HG02840 (cell line): ENCODE results near the gene ARL11.
"Not testable (repeated sequence)": the region's sequence is repeated elsewhere in the genome, so short reads cannot be mapped to it uniquely, and the experiment has no call there.

ENCODE experiments used
- ATAC-seq: cut with Tn5 transposase; IDR thresholded peaks from one replicate; pipeline ENCODE4 v1.9.1; 2021; ENCODE audit warnings: mild to moderate bottlenecking, moderate library complexity, moderate number of reproducible peaks; ENCODE audit not compliant: unreplicated experiment, low FRiP score

Gene ARL11

GRCh38 chr13:49627831-49628652 lies at the start of gene ARL11:
Gene ARL11 (plus strand): TSS chr13:49628507. CDS start chr13:49630448, 1,941 bp downstream.
- ATAC-seq = peak; percentile 86

GRCh38 chr13:49579501-49579900 lies 48.8 kb upstream of the ARL11 start:
- no peak for ATAC-seq

- no peak for ATAC-seq
Measured at GRCh38 chr13:49580980-49581680, 47.2 kb upstream of the ARL11 start.

GRCh38 chr13:49584771-49585182 lies 43.5 kb upstream of the ARL11 start:
- peak; percentile 7 for ATAC-seq

GRCh38 chr13:49585220-49586157 lies 42.8 kb upstream of the ARL11 start, which contains the start of gene RCBTB1:
Gene RCBTB1 (minus strand): TSS chr13:49585558. CDS start chr13:49567279, 18,279 bp downstream.
- peak; percentile 85 for ATAC-seq

GRCh38 chr13:49586717-49587116 lies 41.6 kb upstream of the ARL11 start:
- no peak for ATAC-seq

GRCh38 chr13:49587311-49587847 lies 40.9 kb upstream of the ARL11 start:
- ATAC-seq = no peak

- not testable (repeated sequence) for ATAC-seq
Measured at GRCh38 chr13:49590714-49591113, 37.6 kb upstream of the ARL11 start.

GRCh38 chr13:49593876-49594275 lies 34.4 kb upstream of the ARL11 start:
- ATAC-seq = not testable (repeated sequence)

GRCh38 chr13:49594576-49594975 lies 33.7 kb upstream of the ARL11 start:
- no peak for ATAC-seq

GRCh38 chr13:49596221-49596620 lies 32.1 kb upstream of the ARL11 start:
- ATAC-seq = no peak

- no peak for ATAC-seq
Measured at GRCh38 chr13:49597043-49597641, 31.2 kb upstream of the ARL11 start.

- ATAC-seq = no peak
Measured at GRCh38 chr13:49602005-49602404, 26.3 kb upstream of the ARL11 start.

- not testable (repeated sequence) for ATAC-seq
Measured at GRCh38 chr13:49602615-49603014, 25.7 kb upstream of the ARL11 start.

- ATAC-seq = no peak
Measured at GRCh38 chr13:49604570-49604969, 23.7 kb upstream of the ARL11 start.

- ATAC-seq = peak; percentile 88
Measured at GRCh38 chr13:49606747-49607648, 21.3 kb upstream of the ARL11 start.

- ATAC-seq = no peak
Measured at GRCh38 chr13:49607761-49608160, 20.5 kb upstream of the ARL11 start.

- no peak for ATAC-seq
Measured at GRCh38 chr13:49608651-49609331, 19.5 kb upstream of the ARL11 start.
